COLO829 (cell line): ENCODE data around the gene GAREM1.

Experiments
- DNase-seq: peaks from one replicate; pipeline ENCODE4 v3.0.0; 2012; ENCODE audit warnings: low spot score

The GAREM1 gene

GRCh38 chr18:32459361-32460101 lies 11.2 kb downstream of the GAREM1 start:
- DNase-seq, result no peak

GRCh38 chr18:32455361-32455760 lies 15.3 kb downstream of the GAREM1 start:
- no peak for DNase-seq

- no peak for DNase-seq
Observed at GRCh38 chr18:32454593-32454992, 16.1 kb downstream of the GAREM1 start.

GRCh38 chr18:32450874-32451273 lies 19.8 kb downstream of the GAREM1 start:
- no peak for DNase-seq

- DNase-seq, result no peak
Observed at GRCh38 chr18:32450026-32450691, 20.5 kb downstream of the GAREM1 start.

- DNase-seq, result peak; percentile 81
Observed at GRCh38 chr18:32446780-32447179, 23.9 kb downstream of the GAREM1 start.

GRCh38 chr18:32445846-32446245 lies 24.8 kb downstream of the GAREM1 start:
- no peak for DNase-seq

- DNase-seq, result no peak
Observed at GRCh38 chr18:32443706-32444215, 26.9 kb downstream of the GAREM1 start.

- no peak for DNase-seq
Observed at GRCh38 chr18:32443033-32443705, 27.5 kb downstream of the GAREM1 start.

GRCh38 chr18:32442575-32442974 lies 28.1 kb downstream of the GAREM1 start:
- DNase-seq, result peak; percentile 59

- DNase-seq, result peak; percentile 51
Observed at GRCh38 chr18:32441533-32441932, 29.1 kb downstream of the GAREM1 start.

- no peak for DNase-seq
Observed at GRCh38 chr18:32440518-32440917, 30.2 kb downstream of the GAREM1 start.

GRCh38 chr18:32439802-32440201 lies 30.9 kb downstream of the GAREM1 start:
- no peak for DNase-seq

- no peak for DNase-seq
Observed at GRCh38 chr18:32439241-32439640, 31.4 kb downstream of the GAREM1 start.

GRCh38 chr18:32438173-32438572 lies 32.5 kb downstream of the GAREM1 start:
- DNase-seq, result no peak

GRCh38 chr18:32437100-32437834 lies 33.4 kb downstream of the GAREM1 start:
- no peak for DNase-seq

- DNase-seq, result no peak
Observed at GRCh38 chr18:32435631-32436500, 34.8 kb downstream of the GAREM1 start.

- no peak for DNase-seq
Observed at GRCh38 chr18:32431753-32432152, 38.9 kb downstream of the GAREM1 start.

- no peak for DNase-seq
Observed at GRCh38 chr18:32429402-32429801, 41.3 kb downstream of the GAREM1 start.

- DNase-seq, result peak; percentile 29
Observed at GRCh38 chr18:32427084-32427900, 43.4 kb downstream of the GAREM1 start.
